ENCODE measurements around the gene INTU.

GRCh38 chr4:127606823-127607222, 25.9 kb upstream of the INTU start:
- TF ChIP-seq USF2 (IDR thresholded peaks at IDR 0.05) (no peak), POLR2A (IDR thresholded peaks at IDR 0.05; ENCODE audit: low read length) (no peak), BHLHE40 (IDR thresholded peaks at IDR 0.05; ENCODE audit: low read depth, low read length) (no peak), CHD4 (IDR thresholded peaks at IDR 0.05; ENCODE audit: borderline replicate concordance) (no peak), MAX (IDR thresholded peaks at IDR 0.05) (no peak), PHF8 (IDR thresholded peaks at IDR 0.05; ENCODE audit: borderline replicate concordance, low read depth) (no peak), HEYL (CRISPR knock-in tag; IDR thresholded peaks at IDR 0.05) (no peak)
- TF ChIP-seq, protein P1, sequence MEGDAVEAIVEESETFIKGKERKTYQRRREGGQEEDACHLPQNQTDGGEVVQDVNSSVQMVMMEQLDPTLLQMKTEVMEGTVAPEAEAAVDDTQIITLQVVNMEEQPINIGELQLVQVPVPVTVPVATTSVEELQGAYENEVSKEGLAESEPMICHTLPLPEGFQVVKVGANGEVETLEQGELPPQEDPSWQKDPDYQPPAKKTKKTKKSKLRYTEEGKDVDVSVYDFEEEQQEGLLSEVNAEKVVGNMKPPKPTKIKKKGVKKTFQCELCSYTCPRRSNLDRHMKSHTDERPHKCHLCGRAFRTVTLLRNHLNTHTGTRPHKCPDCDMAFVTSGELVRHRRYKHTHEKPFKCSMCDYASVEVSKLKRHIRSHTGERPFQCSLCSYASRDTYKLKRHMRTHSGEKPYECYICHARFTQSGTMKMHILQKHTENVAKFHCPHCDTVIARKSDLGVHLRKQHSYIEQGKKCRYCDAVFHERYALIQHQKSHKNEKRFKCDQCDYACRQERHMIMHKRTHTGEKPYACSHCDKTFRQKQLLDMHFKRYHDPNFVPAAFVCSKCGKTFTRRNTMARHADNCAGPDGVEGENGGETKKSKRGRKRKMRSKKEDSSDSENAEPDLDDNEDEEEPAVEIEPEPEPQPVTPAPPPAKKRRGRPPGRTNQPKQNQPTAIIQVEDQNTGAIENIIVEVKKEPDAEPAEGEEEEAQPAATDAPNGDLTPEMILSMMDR (IDR thresholded peaks at IDR 0.05): no peak
